Measurements from ENCODE around the gene ZNF253. TPM values are rescaled to one million over a fixed set of nuclear protein-coding genes. Genes with fewer than 3 reads are reported as not detected.
A peak's percentile ranks its signal among the peaks of the same experiment; 100 is the strongest.

Gene ZNF253
- total and polyA plus RNA-seq, 9 of the 15 experiments (the other 6 are each of a cell fraction or from before 2014, with no cell fraction given) = 4.0 to 14.4 (median 7.5) TPM

- TF ChIP-seq PRDM10 (IDR thresholded peaks at IDR 0.05; ENCODE audit: partially characterized antibody) (peak; percentile 98), HEY1 (CRISPR knock-in tag; IDR thresholded peaks at IDR 0.05; ENCODE audit: borderline replicate concordance) (no peak), HDAC1 (IDR thresholded peaks at IDR 0.05) (peak in 1 of 2 experiments; percentile 52; a peak in 1 of 4 replicates), XRCC3 (IDR thresholded peaks at IDR 0.05) (no peak), CHCHD3 (CRISPR knock-in tag; IDR thresholded peaks at IDR 0.05) (no peak; the same call in 1 of the 2 replicates), FOXM1 (IDR thresholded peaks at IDR 0.05; ENCODE audit: low read depth) (peak; percentile 71), FOXM1 (CRISPR knock-in tag; IDR thresholded peaks at IDR 0.05; ENCODE audit: low read depth) (0 out of 2 replicates have a peak, but pooled peaks have one; percentile 44), MNT (conservative IDR thresholded peaks at IDR 0.05) (peak; percentile 89 to 94), ATF6 (CRISPR knock-in tag; IDR thresholded peaks at IDR 0.05) (0 out of 2 replicates have a peak, but pooled peaks have one; percentile 37), ZNF174 (CRISPR knock-in tag; IDR thresholded peaks at IDR 0.05) (no peak), PHF8 (IDR thresholded peaks at IDR 0.05; ENCODE audit: borderline replicate concordance, low read length) (peak; percentile 92), CBX3 (IDR thresholded peaks at IDR 0.05; ENCODE audit: borderline replicate concordance in 1 of 2, low read length in 2 of 2) (peak in 1 of 2 experiments; percentile 30; a peak in 1 of 3 replicates), ZNF408 (CRISPR knock-in tag; IDR thresholded peaks at IDR 0.05; ENCODE audit: low read depth) (no peak), ZNF41 (CRISPR knock-in tag; conservative IDR thresholded peaks at IDR 0.05) (no peak)
- TF ChIP-seq, protein P1, sequence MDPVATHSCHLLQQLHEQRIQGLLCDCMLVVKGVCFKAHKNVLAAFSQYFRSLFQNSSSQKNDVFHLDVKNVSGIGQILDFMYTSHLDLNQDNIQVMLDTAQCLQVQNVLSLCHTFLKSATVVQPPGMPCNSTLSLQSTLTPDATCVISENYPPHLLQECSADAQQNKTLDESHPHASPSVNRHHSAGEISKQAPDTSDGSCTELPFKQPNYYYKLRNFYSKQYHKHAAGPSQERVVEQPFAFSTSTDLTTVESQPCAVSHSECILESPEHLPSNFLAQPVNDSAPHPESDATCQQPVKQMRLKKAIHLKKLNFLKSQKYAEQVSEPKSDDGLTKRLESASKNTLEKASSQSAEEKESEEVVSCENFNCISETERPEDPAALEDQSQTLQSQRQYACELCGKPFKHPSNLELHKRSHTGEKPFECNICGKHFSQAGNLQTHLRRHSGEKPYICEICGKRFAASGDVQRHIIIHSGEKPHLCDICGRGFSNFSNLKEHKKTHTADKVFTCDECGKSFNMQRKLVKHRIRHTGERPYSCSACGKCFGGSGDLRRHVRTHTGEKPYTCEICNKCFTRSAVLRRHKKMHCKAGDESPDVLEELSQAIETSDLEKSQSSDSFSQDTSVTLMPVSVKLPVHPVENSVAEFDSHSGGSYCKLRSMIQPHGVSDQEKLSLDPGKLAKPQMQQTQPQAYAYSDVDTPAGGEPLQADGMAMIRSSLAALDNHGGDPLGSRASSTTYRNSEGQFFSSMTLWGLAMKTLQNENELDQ (CRISPR knock-in tag; IDR thresholded peaks at IDR 0.05; ENCODE audit: borderline replicate concordance) = 0 out of 2 replicates have a peak, but pooled peaks have one; percentile 17
Measured at GRCh38 chr19:19865750-19866610, at the start of gene ZNF253 (continued).

Measured in K562 (cell line).